ENCODE results near the gene KRT80. TPM values are rescaled to one million over a fixed set of nuclear protein-coding genes. Genes with fewer than 3 reads are reported as not detected.

KRT80 gene
- total RNA-seq, 1 donor from 2014 or later: 8.6 TPM

DNA sequence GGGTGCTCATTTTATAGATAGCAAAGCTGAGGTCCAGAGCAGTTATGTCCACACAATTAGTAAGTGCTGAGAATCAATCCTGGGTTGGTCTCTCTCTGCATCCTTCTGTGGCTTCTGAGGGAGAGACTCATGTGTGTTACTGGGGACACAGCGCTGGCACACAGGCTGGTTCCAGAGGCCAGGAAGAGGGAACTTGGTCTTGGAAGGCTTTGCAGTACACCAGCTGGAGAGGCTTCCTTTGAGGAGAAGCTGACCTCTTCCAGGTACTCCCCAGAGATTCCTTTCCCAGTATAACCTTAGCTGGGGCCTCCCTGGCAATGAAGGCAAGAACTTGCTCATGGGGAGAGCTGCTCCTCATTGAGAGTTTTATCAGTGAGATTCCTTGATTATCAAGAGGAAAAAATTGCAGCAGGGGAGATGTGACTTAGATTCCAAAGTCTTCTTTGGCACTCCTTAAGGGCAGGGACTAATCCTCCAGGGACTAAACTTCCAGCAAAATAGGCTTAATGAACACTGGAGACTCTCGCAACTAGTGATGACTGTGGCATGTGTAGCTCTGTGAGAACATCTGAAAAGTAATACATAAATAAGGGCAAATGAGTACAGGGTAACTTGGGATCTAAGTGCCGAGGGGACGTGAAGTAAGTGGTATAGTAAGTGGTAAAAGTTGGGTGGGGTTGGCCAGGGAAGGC is 13.9 kb upstream of the KRT80 start:
- H3K36me3 ChIP-seq: no peaks in the 10 kb centered on the region
- DNase-seq: no peak
- TF ChIP-seq, protein P1, sequence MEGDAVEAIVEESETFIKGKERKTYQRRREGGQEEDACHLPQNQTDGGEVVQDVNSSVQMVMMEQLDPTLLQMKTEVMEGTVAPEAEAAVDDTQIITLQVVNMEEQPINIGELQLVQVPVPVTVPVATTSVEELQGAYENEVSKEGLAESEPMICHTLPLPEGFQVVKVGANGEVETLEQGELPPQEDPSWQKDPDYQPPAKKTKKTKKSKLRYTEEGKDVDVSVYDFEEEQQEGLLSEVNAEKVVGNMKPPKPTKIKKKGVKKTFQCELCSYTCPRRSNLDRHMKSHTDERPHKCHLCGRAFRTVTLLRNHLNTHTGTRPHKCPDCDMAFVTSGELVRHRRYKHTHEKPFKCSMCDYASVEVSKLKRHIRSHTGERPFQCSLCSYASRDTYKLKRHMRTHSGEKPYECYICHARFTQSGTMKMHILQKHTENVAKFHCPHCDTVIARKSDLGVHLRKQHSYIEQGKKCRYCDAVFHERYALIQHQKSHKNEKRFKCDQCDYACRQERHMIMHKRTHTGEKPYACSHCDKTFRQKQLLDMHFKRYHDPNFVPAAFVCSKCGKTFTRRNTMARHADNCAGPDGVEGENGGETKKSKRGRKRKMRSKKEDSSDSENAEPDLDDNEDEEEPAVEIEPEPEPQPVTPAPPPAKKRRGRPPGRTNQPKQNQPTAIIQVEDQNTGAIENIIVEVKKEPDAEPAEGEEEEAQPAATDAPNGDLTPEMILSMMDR (IDR thresholded peaks at IDR 0.05): no peak
- H3K27ac ChIP-seq: no peak overlapping the region
- intact Hi-C loops (cut with DNase I): no loop called here
- H3K27me3 ChIP-seq: peaks cover 4% of the 10 kb centered on the region
- no peak for ATAC-seq
- no peak overlapping the region for H3K4me3 ChIP-seq
- no peaks in the 10 kb centered on the region for H3K9me3 ChIP-seq
- H3K4me1 ChIP-seq: peaks cover 13% of the 10 kb centered on the region

DNA sequence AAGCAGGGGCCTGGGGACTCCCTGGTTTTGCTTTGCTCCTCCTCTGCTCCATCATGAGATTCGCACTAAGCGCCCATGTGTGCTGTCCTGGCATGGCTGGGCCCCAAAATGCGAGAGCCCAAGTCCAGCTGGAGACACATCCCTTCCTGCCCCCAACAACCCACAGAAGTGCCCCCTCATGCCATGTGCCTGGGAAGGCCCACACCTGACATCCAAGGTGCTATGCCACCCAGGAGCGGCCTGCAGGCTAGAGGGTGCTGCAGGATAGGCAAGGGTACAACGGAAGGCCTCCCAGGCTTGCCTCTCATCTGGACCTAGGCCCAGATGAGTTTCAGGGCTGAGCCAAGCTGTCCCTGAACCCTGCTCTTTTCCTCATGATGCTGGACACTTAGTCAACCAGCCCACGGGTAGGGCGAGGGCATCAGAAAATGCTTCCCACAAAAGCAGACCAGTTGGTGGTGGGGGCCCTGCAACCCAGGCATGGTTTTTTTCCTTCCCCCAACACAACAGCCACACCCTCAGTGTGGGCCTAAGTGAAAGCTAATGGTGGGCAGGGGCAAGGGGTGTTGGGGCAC is 13.2 kb upstream of the KRT80 start:
- intact Hi-C loops (cut with DNase I): no loop called here
- ATAC-seq: no peak

DNA sequence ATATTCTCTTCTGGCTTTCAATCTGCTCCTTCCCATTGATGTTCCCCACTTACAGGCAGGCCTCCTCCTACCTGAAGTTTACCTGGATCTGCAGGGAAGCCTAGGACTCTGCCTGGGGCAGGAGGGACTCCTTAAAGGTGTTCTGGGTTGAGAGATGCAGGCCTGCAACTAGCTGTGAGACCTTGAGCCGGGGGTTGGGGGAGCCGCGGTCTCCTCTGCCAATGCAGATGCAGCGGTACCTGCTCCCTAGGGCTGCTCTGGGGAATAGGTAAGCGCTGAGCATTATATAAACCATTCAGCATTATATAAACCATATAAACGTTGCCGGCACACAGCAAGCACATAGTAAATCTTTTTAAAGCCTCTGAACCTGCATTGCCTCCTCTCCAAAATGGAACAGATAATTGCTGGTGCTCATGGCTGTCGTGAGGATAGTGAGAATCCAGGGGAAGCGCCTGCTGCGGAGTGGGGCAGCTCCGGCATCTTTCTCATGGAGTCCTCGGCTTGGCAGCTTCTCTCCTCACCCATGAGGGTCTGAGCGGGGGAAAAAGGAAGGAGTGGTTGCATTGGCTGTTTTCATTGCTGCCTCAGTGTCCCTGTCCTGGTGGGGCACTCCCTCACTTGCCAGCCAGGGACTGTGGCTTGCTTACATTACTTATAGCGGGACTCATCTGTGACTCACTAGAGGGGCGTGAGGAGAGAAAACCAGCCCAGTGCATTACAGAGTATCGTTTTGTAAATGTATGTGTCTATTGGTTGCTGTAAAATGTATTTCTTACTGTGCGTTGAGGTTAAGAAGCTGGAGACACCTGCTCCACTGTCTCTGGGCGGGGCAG is 12.5 kb upstream of the KRT80 start:
- intact Hi-C loops (cut with DNase I): no loop called here
- H3K27ac ChIP-seq: no peak overlapping the region
- DNase-seq: peak; percentile 37

More for the DNA sequence above, 13.2 kb upstream of the KRT80 start:
- Histone ChIP-seq H3K9me3 (no peaks in the 10 kb centered on the region), H3K27me3 (peaks cover 4% of the 10 kb centered on the region), H3K27ac (no peak overlapping the region), H3K4me3 (no peak overlapping the region), H3K36me3 (no peaks in the 10 kb centered on the region), H3K4me1 (peaks cover 13% of the 10 kb centered on the region)
- TF ChIP-seq, protein P1 (IDR thresholded peaks at IDR 0.05): no peak
- peak; percentile 27 for DNase-seq

DNA sequence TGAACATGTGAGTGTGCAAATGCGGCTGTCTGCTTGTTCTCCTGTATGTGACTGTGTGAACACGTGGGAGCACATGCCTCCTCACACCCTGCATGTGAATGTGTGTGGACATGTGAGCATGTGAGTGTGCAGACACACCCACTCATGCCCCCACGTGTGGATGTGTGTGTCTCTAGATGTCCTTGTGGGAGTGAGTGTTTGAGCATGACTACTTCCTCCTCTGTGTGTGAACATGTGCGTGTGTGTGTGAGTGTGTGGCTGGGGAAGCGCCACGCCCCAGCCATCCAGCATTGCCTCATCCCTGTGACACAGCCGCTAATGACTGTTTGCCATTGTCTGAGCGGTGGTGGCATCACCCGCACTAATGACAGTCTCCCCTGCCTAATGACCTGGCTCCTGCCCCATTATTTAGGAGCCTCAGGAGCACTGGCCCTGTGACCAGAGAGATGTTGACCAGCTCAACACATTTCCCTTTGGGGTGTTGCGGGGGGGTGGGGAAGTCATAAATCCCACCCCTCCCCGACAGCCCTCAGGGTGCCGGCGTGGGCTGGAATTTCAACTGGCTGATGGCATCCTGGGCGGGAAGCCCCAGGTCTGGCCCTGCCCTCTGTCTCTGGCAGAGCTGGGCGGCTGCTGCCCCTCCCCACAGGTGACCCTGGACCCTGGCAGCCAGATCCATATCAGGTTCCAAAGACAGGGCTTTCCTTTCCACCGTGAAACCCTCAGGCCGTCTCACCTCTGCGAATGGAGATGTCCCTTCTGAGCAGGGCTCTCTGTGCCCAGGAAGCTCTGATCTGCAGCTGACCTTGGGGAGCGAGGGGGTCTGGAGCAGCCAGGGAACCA is 11.5 kb upstream of the KRT80 start:
- peak; percentile 73 for DNase-seq
- peak; percentile 81 for ATAC-seq
- Histone ChIP-seq H3K27ac (no peak overlapping the region), H3K4me3 (no peak overlapping the region), H3K4me1 (peaks cover 23% of the 10 kb centered on the region), H3K9me3 (no peaks in the 10 kb centered on the region), H3K27me3 (peaks cover 4% of the 10 kb centered on the region), H3K36me3 (no peaks in the 10 kb centered on the region)
- intact Hi-C loops (cut with DNase I): no loop called here
- TF ChIP-seq, protein P1 (IDR thresholded peaks at IDR 0.05): no peak

More for the DNA sequence above, 12.5 kb upstream of the KRT80 start:
- TF ChIP-seq, protein P1 (IDR thresholded peaks at IDR 0.05): no peak
- no peaks in the 10 kb centered on the region for H3K36me3 ChIP-seq
- ATAC-seq: no peak
- no peaks in the 10 kb centered on the region for H3K9me3 ChIP-seq
- peaks cover 4% of the 10 kb centered on the region for H3K27me3 ChIP-seq
- peaks cover 13% of the 10 kb centered on the region for H3K4me1 ChIP-seq
- H3K4me3 ChIP-seq: no peak overlapping the region

DNA sequence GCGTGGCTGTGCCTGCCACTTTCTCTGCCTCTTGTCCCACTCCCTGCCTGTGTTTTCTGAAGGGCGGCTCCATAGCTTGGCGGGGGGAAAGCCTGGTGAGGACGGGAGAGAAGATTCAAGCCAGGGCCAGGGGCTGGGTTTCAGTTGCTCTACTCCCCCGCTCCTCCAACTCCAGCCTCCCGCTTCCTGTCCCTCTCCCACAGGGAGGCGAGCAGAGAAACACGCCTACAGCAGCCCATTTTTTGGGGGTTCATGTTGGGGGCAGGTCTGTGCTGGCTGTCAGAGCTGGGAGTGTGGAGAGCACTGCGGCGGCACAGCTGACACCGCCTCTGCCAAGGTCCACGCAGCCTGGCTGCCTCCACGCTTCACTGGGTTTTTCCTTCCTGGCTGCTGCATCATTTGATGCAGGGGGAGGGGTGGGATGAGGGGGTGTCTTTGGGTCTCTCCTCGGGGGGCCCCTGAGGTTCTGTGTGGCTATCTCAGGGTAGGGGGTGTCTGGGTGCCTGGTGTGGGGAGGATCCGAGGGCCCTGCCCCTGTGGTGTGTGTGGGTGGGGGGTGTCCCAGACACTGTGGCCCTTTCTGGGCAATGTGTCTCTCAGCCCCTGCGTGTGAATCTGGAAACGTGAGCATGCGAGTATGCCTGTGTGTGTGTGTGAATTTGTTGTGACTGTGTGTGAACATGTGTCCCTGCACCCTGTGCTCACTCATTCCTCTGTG is 10.7 kb upstream of the KRT80 start:
- H3K27me3 ChIP-seq: no peaks in the 10 kb centered on the region
- H3K4me3 ChIP-seq: no peak overlapping the region
- H3K4me1 ChIP-seq: peaks cover 24% of the 10 kb centered on the region
- H3K9me3 ChIP-seq: no peaks in the 10 kb centered on the region
- intact Hi-C loops (cut with DNase I): no loop called here
- H3K36me3 ChIP-seq: no peaks in the 10 kb centered on the region
- H3K27ac ChIP-seq: no peak overlapping the region
- TF ChIP-seq, protein P1 (IDR thresholded peaks at IDR 0.05): no peak
- ATAC-seq (no peak), DNase-seq (peak; percentile 65)

Measured in upper lobe of right lung (tissue), 1 donor.